Measurements from ENCODE around the gene LY6G6F. TPM values are rescaled to one million over a fixed set of nuclear protein-coding genes. Genes with fewer than 3 reads are reported as not detected.

Gene LY6G6F
- total and polyA plus RNA-seq, 2 of the 13 experiments (the other 11 are each of a cell fraction or from before 2014, with no cell fraction given), result not detected

DNA sequence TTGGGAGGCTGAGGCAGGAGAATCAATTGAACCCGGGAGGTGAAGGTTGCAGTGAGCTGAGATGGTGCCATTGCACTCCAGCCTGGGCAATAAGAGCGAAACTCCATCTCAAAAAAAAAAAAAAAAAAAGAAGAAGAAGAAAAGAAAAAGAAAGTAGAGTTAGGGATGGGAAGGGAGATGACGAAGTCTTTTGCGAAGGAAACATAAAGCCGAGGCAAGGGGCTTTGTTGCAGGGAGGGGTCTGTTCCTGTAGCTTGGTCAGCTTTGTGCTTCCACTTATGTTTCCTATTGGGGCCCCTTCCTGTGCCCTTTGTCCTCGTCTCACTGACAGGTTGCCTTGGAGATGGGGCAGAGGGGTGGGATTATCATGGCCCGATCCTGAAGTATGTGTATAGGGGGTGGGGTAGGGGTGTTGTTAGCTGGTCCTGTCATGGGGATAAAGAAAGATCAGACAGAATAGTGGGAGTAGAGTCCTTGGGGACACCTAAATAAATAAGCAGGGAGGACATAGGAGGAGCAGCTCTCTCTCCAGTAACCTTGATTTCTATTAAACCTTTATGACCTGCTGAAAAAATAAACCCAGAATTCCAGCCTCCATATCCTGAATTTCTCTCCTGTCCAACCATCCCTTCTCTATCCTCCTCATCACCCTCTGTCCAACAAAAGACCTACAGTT lies 30.8 kb downstream of the LY6G6F start (continued):
- 0 out of 2 replicates have a peak, but pooled peaks have one; percentile 14 for TF ChIP-seq NBN (conservative IDR thresholded peaks at IDR 0.05)
- TF ChIP-seq ZBTB8A (CRISPR knock-in tag; IDR thresholded peaks at IDR 0.05; ENCODE audit: borderline replicate concordance, low read depth), result no peak
- TF ChIP-seq GABPA (IDR thresholded peaks at IDR 0.05; ENCODE audit: low read depth, low read length), result no peak
- peak; percentile 84 for TF ChIP-seq GABPA (CRISPR knock-in tag; IDR thresholded peaks at IDR 0.05; ENCODE audit: low read depth)
- peak; percentile 82 for TF ChIP-seq RFX1 (IDR thresholded peaks at IDR 0.05)
- peak; percentile 62; the same call in 1 of the 2 replicates for TF ChIP-seq CHD2 (IDR thresholded peaks at IDR 0.05; ENCODE audit: low read depth, low read length)
- peak; percentile 19; the same call in 1 of the 2 replicates for TF ChIP-seq MXD4 (CRISPR knock-in tag; IDR thresholded peaks at IDR 0.05)
- no peak for TF ChIP-seq EHMT2 (IDR thresholded peaks at IDR 0.05; ENCODE audit: borderline replicate concordance, low read depth, low read length)
- TF ChIP-seq RXRA (CRISPR knock-in tag; IDR thresholded peaks at IDR 0.05), result peak; percentile 87; the same call in 1 of the 2 replicates
- no peak for TF ChIP-seq ZNF441 (CRISPR knock-in tag; IDR thresholded peaks at IDR 0.05; ENCODE audit: borderline replicate concordance)
- 0 out of 2 replicates have a peak, but pooled peaks have one; percentile 23 for TF ChIP-seq ZNF790 (CRISPR knock-in tag; IDR thresholded peaks at IDR 0.05; ENCODE audit: borderline replicate concordance)
- no peak for TF ChIP-seq GTF2F1 (IDR thresholded peaks at IDR 0.05; ENCODE audit: low read length)
- TF ChIP-seq ZNF282 (IDR thresholded peaks at IDR 0.05; ENCODE audit: partially characterized antibody), result no peak
- peak; percentile 87; the same call in 1 of the 2 replicates for TF ChIP-seq MEIS1 (CRISPR knock-in tag; IDR thresholded peaks at IDR 0.05; ENCODE audit: borderline replicate concordance)
- TF ChIP-seq ZC3H13 (CRISPR knock-in tag; IDR thresholded peaks at IDR 0.05), result no peak
- TF ChIP-seq SKI (IDR thresholded peaks at IDR 0.05; ENCODE audit: partially characterized antibody), result peak; percentile 64
- no peak for TF ChIP-seq SMAD3 (CRISPR knock-in tag; IDR thresholded peaks at IDR 0.05)
- TF ChIP-seq SATB2 (CRISPR knock-in tag; IDR thresholded peaks at IDR 0.05), result peak; percentile 45; the same call in 1 of the 2 replicates
- no peak for TF ChIP-seq TEAD2 (CRISPR knock-in tag; IDR thresholded peaks at IDR 0.05)
- TF ChIP-seq CENPX (CRISPR knock-in tag; IDR thresholded peaks at IDR 0.05), result no peak
- TF ChIP-seq, protein P1, sequence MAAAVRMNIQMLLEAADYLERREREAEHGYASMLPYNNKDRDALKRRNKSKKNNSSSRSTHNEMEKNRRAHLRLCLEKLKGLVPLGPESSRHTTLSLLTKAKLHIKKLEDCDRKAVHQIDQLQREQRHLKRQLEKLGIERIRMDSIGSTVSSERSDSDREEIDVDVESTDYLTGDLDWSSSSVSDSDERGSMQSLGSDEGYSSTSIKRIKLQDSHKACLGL (CRISPR knock-in tag; IDR thresholded peaks at IDR 0.05), result no peak
- no peak for TF ChIP-seq RBM39 (IDR thresholded peaks at IDR 0.05; ENCODE audit: low read depth, low read length, poor library complexity, severe bottlenecking)
- no peak for TF ChIP-seq ZNF326 (CRISPR knock-in tag; IDR thresholded peaks at IDR 0.05; ENCODE audit: borderline replicate concordance)
- TF ChIP-seq ZNF460 (CRISPR knock-in tag; IDR thresholded peaks at IDR 0.05; ENCODE audit: borderline replicate concordance), result peak; percentile 84; the same call in 1 of the 2 replicates
- TF ChIP-seq, protein P2, sequence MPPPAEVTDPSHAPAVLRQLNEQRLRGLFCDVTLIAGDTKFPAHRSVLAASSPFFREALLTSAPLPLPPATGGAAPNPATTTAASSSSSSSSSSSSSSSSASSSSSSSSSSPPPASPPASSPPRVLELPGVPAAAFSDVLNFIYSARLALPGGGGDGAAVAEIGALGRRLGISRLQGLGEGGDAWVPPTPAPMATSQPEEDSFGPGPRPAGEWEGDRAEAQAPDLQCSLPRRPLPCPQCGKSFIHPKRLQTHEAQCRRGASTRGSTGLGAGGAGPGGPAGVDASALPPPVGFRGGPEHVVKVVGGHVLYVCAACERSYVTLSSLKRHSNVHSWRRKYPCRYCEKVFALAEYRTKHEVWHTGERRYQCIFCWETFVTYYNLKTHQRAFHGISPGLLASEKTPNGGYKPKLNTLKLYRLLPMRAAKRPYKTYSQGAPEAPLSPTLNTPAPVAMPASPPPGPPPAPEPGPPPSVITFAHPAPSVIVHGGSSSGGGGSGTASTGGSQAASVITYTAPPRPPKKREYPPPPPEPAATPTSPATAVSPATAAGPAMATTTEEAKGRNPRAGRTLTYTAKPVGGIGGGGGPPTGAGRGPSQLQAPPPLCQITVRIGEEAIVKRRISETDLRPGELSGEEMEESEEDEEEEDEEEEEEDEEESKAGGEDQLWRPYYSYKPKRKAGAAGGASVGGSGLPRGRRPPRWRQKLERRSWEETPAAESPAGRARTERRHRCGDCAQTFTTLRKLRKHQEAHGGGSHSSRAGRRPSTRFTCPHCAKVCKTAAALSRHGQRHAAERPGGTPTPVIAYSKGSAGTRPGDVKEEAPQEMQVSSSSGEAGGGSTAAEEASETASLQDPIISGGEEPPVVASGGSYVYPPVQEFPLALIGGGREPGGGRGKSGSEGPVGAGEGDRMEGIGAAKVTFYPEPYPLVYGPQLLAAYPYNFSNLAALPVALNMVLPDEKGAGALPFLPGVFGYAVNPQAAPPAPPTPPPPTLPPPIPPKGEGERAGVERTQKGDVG (CRISPR knock-in tag; IDR thresholded peaks at IDR 0.05; ENCODE audit: borderline replicate concordance), result no peak
